Colonic mucosa (tissue), 4 donors: ENCODE results near the gene CPNE7. TPM values are rescaled to one million over a fixed set of nuclear protein-coding genes. Genes with fewer than 3 reads are reported as not detected.

Source experiments
- DNase-seq: peaks from one replicate; pipeline ENCODE4 v3.0.0-alpha.2; 2020
- H3K27ac ChIP-seq: fragments of 200-600 bp; one replicate; pipeline ENCODE4 v1.8.0; 2021
- H3K27me3 ChIP-seq: fragments of 200-600 bp; one replicate; pipeline ENCODE4 v1.8.0; 2021
- H3K36me3 ChIP-seq: fragments of 200-600 bp; one replicate; pipeline ENCODE4 v1.8.0; 2021
- H3K4me1 ChIP-seq: fragments of 200-600 bp; one replicate; pipeline ENCODE4 v1.8.0; 2021; ENCODE audit warnings: mild to moderate bottlenecking
- H3K4me3 ChIP-seq: fragments of 200-600 bp; one replicate; pipeline ENCODE4 v1.8.0; 2021
- H3K9ac ChIP-seq, 2 donors: one replicate each; pipeline ENCODE4 v1.7.0; 2013; ENCODE audit warnings: control low read depth in 2 of 2, low read depth in 2 of 2, low read length in 2 of 2
- H3K9me3 ChIP-seq: fragments of 200-600 bp; one replicate; pipeline ENCODE4 v1.8.0; 2021
- CTCF ChIP-seq: fragments of 200-600 bp; IDR thresholded peaks from one replicate; pipeline ENCODE4 v1.8.0; 2022; ENCODE audit warnings: antibody characterized with exemption, mild to moderate bottlenecking
- intact Hi-C: fragments of 100-400 bp; cut with DNase I; formaldehyde crosslinking; loops from one replicate; pipeline ENCODE4 v1.14.1; 2022
- total RNA-seq, 2 donors: library from RNA; stranded (reverse); fragmentation: NEBNext Ultra II Directional in 1 of 2; extraction: Animal tissue kit (Norgen Biotek cat#: 25700) in 1 of 2; gene quantifications; one replicate each; pipeline ENCODE4 v1.2.1, GENCODE V29; 2021
- donor health status: healthy.
- donor health status: DM: no; HTN: no; CAD: no.
- donor health status: DM: no; HTN: no; CAD: no.

The CPNE7 gene
- total RNA-seq, 2 donors from 2014 or later, result 0.19 to 1.6 TPM

GRCh38 chr16:89540557-89540956 is 35.0 kb upstream of the CPNE7 start:
- no peak for DNase-seq
- no peak overlapping the region for H3K27ac ChIP-seq
- no peaks in the 10 kb centered on the region for H3K36me3 ChIP-seq
- no peak overlapping the region for H3K9ac ChIP-seq
- no peaks in the 10 kb centered on the region for H3K27me3 ChIP-seq
- TF ChIP-seq CTCF, result no peak
- no peaks in the 10 kb centered on the region for H3K9me3 ChIP-seq
- no peaks in the 10 kb centered on the region for H3K4me1 ChIP-seq
- no peak overlapping the region for H3K4me3 ChIP-seq
- intact Hi-C loops, result no loop called here

GRCh38 chr16:89541792-89542191 is 33.8 kb upstream of the CPNE7 start:
- no peak for TF ChIP-seq CTCF

GRCh38 chr16:89544113-89544512 is 31.4 kb upstream of the CPNE7 start:
- Histone ChIP-seq H3K4me3 (no peak overlapping the region), H3K4me1 (no peaks in the 10 kb centered on the region), H3K36me3 (peaks cover 7% of the 10 kb centered on the region), H3K27ac (no peak overlapping the region), H3K9me3 (no peaks in the 10 kb centered on the region), H3K27me3 (no peaks in the 10 kb centered on the region), H3K9ac (no peak overlapping the region)
- TF ChIP-seq CTCF, result no peak
- DNase-seq, result no peak
- intact Hi-C loops, result no loop called here

More at GRCh38 chr16:89541792-89542191, 33.8 kb upstream of the CPNE7 start:
- no peak overlapping the region for H3K27ac ChIP-seq
- intact Hi-C loops, result no loop called here
- H3K27me3 ChIP-seq, result no peaks in the 10 kb centered on the region
- no peaks in the 10 kb centered on the region for H3K4me1 ChIP-seq
- no peak for DNase-seq
- H3K36me3 ChIP-seq, result no peaks in the 10 kb centered on the region
- no peak overlapping the region for H3K4me3 ChIP-seq
- no peaks in the 10 kb centered on the region for H3K9me3 ChIP-seq
- no peak overlapping the region for H3K9ac ChIP-seq

GRCh38 chr16:89544713-89545043 is 30.9 kb upstream of the CPNE7 start:
- TF ChIP-seq CTCF, result no peak
- Histone ChIP-seq H3K4me3 (no peak overlapping the region), H3K9me3 (no peaks in the 10 kb centered on the region), H3K9ac (no peak overlapping the region), H3K36me3 (peaks cover 7% of the 10 kb centered on the region), H3K27ac (no peak overlapping the region), H3K4me1 (no peaks in the 10 kb centered on the region), H3K27me3 (no peaks in the 10 kb centered on the region)
- intact Hi-C loops, result no loop called here
- no peak for DNase-seq

DNA sequence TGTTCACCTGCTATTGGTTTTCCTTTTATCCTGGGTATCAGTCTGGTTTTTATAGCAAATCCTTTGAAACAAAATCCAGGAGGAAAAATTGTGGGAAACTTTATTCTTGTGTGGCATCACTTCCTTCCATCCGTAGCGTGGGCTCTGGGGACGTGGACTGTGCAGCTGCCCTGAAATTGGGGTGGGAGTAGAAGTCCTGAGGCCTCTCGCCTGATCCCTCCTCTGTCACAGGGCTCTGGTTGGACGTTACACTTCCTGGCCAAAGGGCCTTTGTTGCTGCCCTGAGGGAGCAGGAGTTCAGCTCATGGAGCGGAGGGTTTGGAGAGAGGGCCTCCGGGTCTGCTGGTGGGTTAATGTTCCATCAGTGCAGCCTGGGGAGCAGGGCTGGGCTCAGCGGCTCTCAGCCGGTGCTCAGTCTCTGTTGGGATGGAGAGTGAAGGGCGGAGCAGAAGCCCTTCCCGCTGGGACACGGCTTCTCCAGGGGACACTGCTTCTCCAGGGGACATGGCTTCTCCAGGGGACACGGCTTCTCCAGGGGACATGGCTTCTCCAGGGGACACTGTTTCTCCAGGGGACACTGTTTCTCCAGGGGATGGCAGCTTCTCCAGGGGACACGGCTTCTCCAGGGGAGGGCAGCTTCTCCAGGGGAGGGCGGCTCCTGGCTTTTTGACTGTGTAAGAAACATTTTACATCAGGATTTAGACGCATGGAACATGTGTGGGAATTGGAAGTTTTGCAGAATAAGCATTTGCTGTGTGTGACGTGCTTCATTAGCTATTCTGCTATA is 30.3 kb upstream of the CPNE7 start:
- H3K4me1 ChIP-seq, result no peaks in the 10 kb centered on the region
- no peak for TF ChIP-seq CTCF
- no peaks in the 10 kb centered on the region for H3K27me3 ChIP-seq
- H3K27ac ChIP-seq, result no peak overlapping the region
- DNase-seq, result no peak
- no peak overlapping the region for H3K4me3 ChIP-seq
- intact Hi-C loops, result no loop called here
- H3K9ac ChIP-seq, result no peak overlapping the region
- no peaks in the 10 kb centered on the region for H3K9me3 ChIP-seq
- peaks cover 7% of the 10 kb centered on the region for H3K36me3 ChIP-seq
